Fibroblast of lung (primary cell): ENCODE data around the gene PRMT3. TPM values are rescaled to one million over a fixed set of nuclear protein-coding genes. Genes with fewer than 3 reads are reported as not detected.

Source experiments
- DNase-seq, 2 donors: peaks; one replicate each; pipeline versions ENCODE4 v3.0.0 to v3.0.0-alpha.2; 2010; ENCODE audit warnings: low read depth in 2 of 2
- H2AFZ ChIP-seq: 2 replicates; pipeline ENCODE4 v1.5.1; 2012; ENCODE audit warnings: low read length, control low read depth, inconsistent platforms
- H3K27ac ChIP-seq: 2 replicates; pipeline ENCODE4 v1.5.1; 2011; ENCODE audit warnings: low read length, control low read depth; ENCODE audit not compliant: insufficient read depth
- H3K27me3 ChIP-seq: 2 replicates; pipeline ENCODE4 v1.5.1; 2011; ENCODE audit warnings: mild to moderate bottlenecking, low read length; ENCODE audit not compliant: control insufficient read depth, insufficient read depth
- H3K36me3 ChIP-seq: 2 replicates; pipeline ENCODE4 v1.5.1; 2011; ENCODE audit warnings: low read length; ENCODE audit not compliant: control insufficient read depth, insufficient read depth
- H3K4me1 ChIP-seq: 2 replicates; pipeline ENCODE4 v1.5.1; 2011; ENCODE audit warnings: low read length; ENCODE audit not compliant: control insufficient read depth, insufficient read depth; ENCODE audit errors: extremely low read depth
- H3K4me2 ChIP-seq: 2 replicates; pipeline ENCODE4 v1.5.1; 2011; ENCODE audit warnings: low read length, control low read depth; ENCODE audit not compliant: insufficient read depth; ENCODE audit errors: extremely low read depth
- H3K4me3 ChIP-seq, 4 experiments: fragments of 200-600 bp in 1 of 4; sonication (generic) in 1 of 4; replicated peaks in 1 of 4; 2 replicates each; pipeline ENCODE4 v1.5.1; 2011 to 2016; ENCODE audit warnings: low read length in 4 of 4, low read depth in 3 of 4, mild to moderate bottlenecking in 3 of 4, control low read depth in 2 of 4, inconsistent platforms in 1 of 4, mixed read lengths in 1 of 4; ENCODE audit not compliant: insufficient read depth in 1 of 4; ENCODE audit errors: control extremely low read depth in 1 of 4
- H3K79me2 ChIP-seq: 2 replicates; pipeline ENCODE4 v1.5.1; 2012; ENCODE audit warnings: mild to moderate bottlenecking, low read length, inconsistent platforms; ENCODE audit not compliant: control insufficient read depth, insufficient read depth
- H3K9ac ChIP-seq: 2 replicates; pipeline ENCODE4 v1.5.1; 2011; ENCODE audit warnings: mild to moderate bottlenecking, low read length, control low read depth; ENCODE audit not compliant: insufficient read depth
- H3K9me3 ChIP-seq: 2 replicates; pipeline ENCODE4 v1.5.1; 2012; ENCODE audit warnings: low read depth, low read length; ENCODE audit not compliant: control insufficient read depth, insufficient read depth
- H4K20me1 ChIP-seq: 2 replicates; pipeline ENCODE4 v1.5.1; 2011; ENCODE audit warnings: low read length; ENCODE audit not compliant: control insufficient read depth, insufficient read depth; ENCODE audit errors: extremely low read depth
- EZH2 ChIP-seq: IDR thresholded peaks from 2 replicates; pipeline ENCODE4 v1.5.1; 2012; ENCODE audit warnings: low read length, control low read depth, mild to moderate bottlenecking; ENCODE audit errors: missing control alignments
- polyA plus RNA-seq, 2 donors: library from polyadenylated mRNA; depleted of rRNA in 1 of 2; stranded (reverse) in 1 of 2; unstranded in 1 of 2; fragments of >200 nt; gene quantifications; 2 replicates each; pipeline ENCODE4 v1.2.1, GENCODE V29; 2011 to 2012; ENCODE audit warnings: missing spikeins in 1 of 2
- total RNA-seq: library from RNA; depleted of rRNA; stranded (reverse); fragments of >200 nt; gene quantifications from 2 replicates; pipeline ENCODE4 v1.2.1, GENCODE V29; 2014
- TF ChIP-seq, protein P1 (sequence below), 2 donors: IDR thresholded peaks in 1 of 2; conservative IDR thresholded peaks in 1 of 2; 1 replicate in 1 of 2; 2 replicates in 1 of 2; pipeline ENCODE4 v1.5.1; 2011 to 2012; ENCODE audit warnings: low read length in 2 of 2, control low read depth in 1 of 2, inconsistent platforms in 1 of 2, low read depth in 1 of 2, mild to moderate bottlenecking in 1 of 2

The PRMT3 gene
- total and polyA plus RNA-seq, 2 donors (not counting 1 experiment from before 2014, with no cell fraction given), result 13.0 to 14.2 TPM

DNA sequence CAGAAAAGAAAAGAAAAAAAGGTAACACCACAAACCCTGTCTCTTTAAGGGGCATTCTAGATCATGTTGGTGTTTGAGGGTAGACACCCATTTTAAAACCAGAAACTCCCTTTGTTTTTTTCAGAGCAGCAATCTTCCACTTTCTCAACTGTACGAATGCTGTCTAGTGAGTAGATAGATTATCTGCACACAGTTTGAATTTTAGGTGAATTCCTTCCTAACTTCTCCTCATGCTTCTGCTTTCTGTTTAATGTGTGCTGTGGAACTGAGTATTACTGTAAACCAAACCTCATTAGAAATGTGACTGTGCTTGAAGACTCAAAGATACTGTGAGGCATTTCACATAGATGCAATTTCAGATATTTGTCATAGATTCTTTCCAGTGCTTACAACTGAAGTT, 102.4 kb downstream of the PRMT3 start:
- no peak overlapping the region for H3K9ac ChIP-seq
- H3K4me3 ChIP-seq, result no peak overlapping the region
- no peaks in the 10 kb centered on the region for H4K20me1 ChIP-seq
- no peaks in the 10 kb centered on the region for H3K36me3 ChIP-seq
- no peaks in the 10 kb centered on the region for H3K9me3 ChIP-seq
- no peak for DNase-seq
- no peaks in the 10 kb centered on the region for H3K79me2 ChIP-seq
- H3K27me3 ChIP-seq, result no peaks in the 10 kb centered on the region
- TF ChIP-seq, protein P1, sequence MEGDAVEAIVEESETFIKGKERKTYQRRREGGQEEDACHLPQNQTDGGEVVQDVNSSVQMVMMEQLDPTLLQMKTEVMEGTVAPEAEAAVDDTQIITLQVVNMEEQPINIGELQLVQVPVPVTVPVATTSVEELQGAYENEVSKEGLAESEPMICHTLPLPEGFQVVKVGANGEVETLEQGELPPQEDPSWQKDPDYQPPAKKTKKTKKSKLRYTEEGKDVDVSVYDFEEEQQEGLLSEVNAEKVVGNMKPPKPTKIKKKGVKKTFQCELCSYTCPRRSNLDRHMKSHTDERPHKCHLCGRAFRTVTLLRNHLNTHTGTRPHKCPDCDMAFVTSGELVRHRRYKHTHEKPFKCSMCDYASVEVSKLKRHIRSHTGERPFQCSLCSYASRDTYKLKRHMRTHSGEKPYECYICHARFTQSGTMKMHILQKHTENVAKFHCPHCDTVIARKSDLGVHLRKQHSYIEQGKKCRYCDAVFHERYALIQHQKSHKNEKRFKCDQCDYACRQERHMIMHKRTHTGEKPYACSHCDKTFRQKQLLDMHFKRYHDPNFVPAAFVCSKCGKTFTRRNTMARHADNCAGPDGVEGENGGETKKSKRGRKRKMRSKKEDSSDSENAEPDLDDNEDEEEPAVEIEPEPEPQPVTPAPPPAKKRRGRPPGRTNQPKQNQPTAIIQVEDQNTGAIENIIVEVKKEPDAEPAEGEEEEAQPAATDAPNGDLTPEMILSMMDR (conservative IDR thresholded peaks at IDR 0.05 in 1 of 2, IDR thresholded peaks at IDR 0.05 in 1 of 2; ENCODE audit: low read depth in 1 of 2, low read length in 2 of 2), result no peak
- no peak for TF ChIP-seq EZH2
- no peak overlapping the region for H3K27ac ChIP-seq
- no peaks in the 10 kb centered on the region for H3K4me1 ChIP-seq
- no peak overlapping the region for H2AFZ ChIP-seq
- H3K4me2 ChIP-seq, result no peak overlapping the region

DNA sequence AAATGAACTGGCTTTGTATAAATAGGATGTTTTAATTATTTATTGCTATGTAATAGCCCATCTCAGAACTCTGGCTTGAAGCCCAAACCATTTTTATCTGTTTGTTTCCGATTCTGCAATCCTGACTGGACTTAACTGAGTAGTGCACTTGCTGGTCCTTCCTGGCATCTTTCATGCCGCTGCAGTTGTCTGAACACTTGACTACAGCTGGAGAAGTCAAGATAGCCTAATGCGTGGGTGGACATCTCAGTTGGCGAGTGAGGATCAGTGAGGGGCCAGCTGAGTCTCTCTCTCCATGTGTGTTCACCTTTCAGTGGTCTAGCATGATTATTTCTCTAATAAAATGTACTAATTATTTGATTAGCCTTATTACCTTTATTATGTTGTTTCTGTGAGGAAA, 105.8 kb downstream of the PRMT3 start:
- no peak overlapping the region for H2AFZ ChIP-seq
- no peak for TF ChIP-seq EZH2
- TF ChIP-seq, protein P1 (conservative IDR thresholded peaks at IDR 0.05 in 1 of 2, IDR thresholded peaks at IDR 0.05 in 1 of 2; ENCODE audit: low read depth in 1 of 2, low read length in 2 of 2), result no peak

DNA sequence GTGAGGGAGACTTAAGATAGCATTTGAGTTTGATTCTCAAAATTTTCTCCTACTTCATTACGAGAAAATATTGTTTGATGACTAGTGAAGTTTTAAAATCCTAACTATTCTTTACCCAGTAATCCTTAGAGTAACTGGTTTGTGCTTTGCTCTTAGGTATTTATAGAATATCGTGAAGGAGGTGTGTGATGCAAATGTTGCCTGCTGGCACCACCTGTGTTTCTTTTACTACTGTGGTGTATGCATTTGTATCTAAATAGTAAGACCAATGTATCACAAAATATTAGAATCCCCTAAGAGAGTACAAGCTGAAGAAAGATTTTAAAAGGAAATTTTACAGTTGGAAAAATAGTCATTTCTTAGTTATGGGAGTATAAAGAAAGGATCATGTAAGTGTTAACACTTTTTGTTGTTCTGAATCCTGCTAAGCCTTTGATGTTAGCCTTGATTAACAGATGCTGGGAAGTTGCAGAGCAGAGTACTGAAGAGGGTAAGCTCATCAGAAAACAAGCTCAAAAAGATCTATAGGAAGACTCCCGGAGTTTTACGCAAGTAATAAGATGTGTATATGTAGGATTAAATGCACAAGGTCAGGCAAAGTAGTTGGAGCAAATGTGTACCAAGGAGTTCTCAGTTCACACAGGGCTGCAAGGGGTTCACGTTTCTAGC, 109.7 kb downstream of the PRMT3 start:
- H3K9me3 ChIP-seq, result no peaks in the 10 kb centered on the region
- H3K36me3 ChIP-seq, result no peaks in the 10 kb centered on the region
- H3K27me3 ChIP-seq, result no peaks in the 10 kb centered on the region
- no peak overlapping the region for H3K27ac ChIP-seq
- H4K20me1 ChIP-seq, result no peaks in the 10 kb centered on the region
- H3K4me3 ChIP-seq, result no peak overlapping the region
- no peak overlapping the region for H2AFZ ChIP-seq
- no peaks in the 10 kb centered on the region for H3K4me1 ChIP-seq
- no peak overlapping the region for H3K4me2 ChIP-seq
- no peak overlapping the region for H3K9ac ChIP-seq
- H3K79me2 ChIP-seq, result no peaks in the 10 kb centered on the region
- TF ChIP-seq, protein P1 (conservative IDR thresholded peaks at IDR 0.05 in 1 of 2, IDR thresholded peaks at IDR 0.05 in 1 of 2; ENCODE audit: low read depth in 1 of 2, low read length in 2 of 2), result no peak
- no peak for TF ChIP-seq EZH2
- DNase-seq, result no peak

More for the DNA sequence above, 105.8 kb downstream of the PRMT3 start:
- H3K36me3 ChIP-seq, result no peaks in the 10 kb centered on the region
- H3K27me3 ChIP-seq, result no peaks in the 10 kb centered on the region
- H3K27ac ChIP-seq, result no peak overlapping the region
- H3K4me1 ChIP-seq, result no peaks in the 10 kb centered on the region
- no peak overlapping the region for H3K4me3 ChIP-seq
- no peak overlapping the region for H3K4me2 ChIP-seq
- H3K9me3 ChIP-seq, result no peaks in the 10 kb centered on the region
- no peaks in the 10 kb centered on the region for H3K79me2 ChIP-seq
- no peaks in the 10 kb centered on the region for H4K20me1 ChIP-seq
- no peak for DNase-seq
- no peak overlapping the region for H3K9ac ChIP-seq
